Heart left ventricle (tissue), 16 donors: ENCODE results near the gene MED25. TPM values are rescaled to one million over a fixed set of nuclear protein-coding genes. Genes with fewer than 3 reads are reported as not detected.

Experiments
- ATAC-seq, 4 donors: fragments of 200-7000 bp; cut with Tn5 transposase; one replicate each; pipeline ENCODE4 v1.9.1; 2020 to 2022; ENCODE audit warnings: moderate library complexity in 4 of 4, mild to moderate bottlenecking in 3 of 4, moderate number of reproducible peaks in 1 of 4
- DNase-seq, 5 donors: peaks; one replicate each; pipeline ENCODE4 v3.0.0-alpha.2; 2020
- H3K27ac ChIP-seq, 12 donors: fragments of 200-600 bp; sonication (generic) in 4 of 12; one replicate each; pipeline versions ENCODE4 v1.5.0 to v1.8.0; 2016 to 2022; ENCODE audit warnings: mild to moderate bottlenecking in 2 of 12
- H3K27me3 ChIP-seq, 9 donors: fragments of 200-600 bp; sonication (generic) in 2 of 9; one replicate each; pipeline versions ENCODE4 v1.5.1 to v1.8.0; 2016 to 2022; ENCODE audit warnings: mild to moderate bottlenecking in 3 of 9
- H3K36me3 ChIP-seq, 9 donors: fragments of 200-600 bp; sonication (generic) in 2 of 9; one replicate each; pipeline versions ENCODE4 v1.5.0 to v1.8.0; 2018 to 2022; ENCODE audit warnings: mild to moderate bottlenecking in 2 of 9
- H3K4me1 ChIP-seq, 12 donors: fragments of 200-600 bp; sonication (generic) in 4 of 12; one replicate each; pipeline versions ENCODE4 v1.5.0 to v1.8.0; 2016 to 2022; ENCODE audit warnings: mild to moderate bottlenecking in 3 of 12
- H3K4me3 ChIP-seq, 12 donors: fragments of 200-600 bp; sonication (generic) in 4 of 12; one replicate each; pipeline versions ENCODE4 v1.5.0 to v1.8.0; 2017 to 2022; ENCODE audit warnings: mild to moderate bottlenecking in 9 of 12, moderate library complexity in 4 of 12
- H3K9me3 ChIP-seq, 12 donors: fragments of 200-600 bp; sonication (generic) in 4 of 12; one replicate each; pipeline versions ENCODE4 v1.5.0 to v1.8.0; 2016 to 2022; ENCODE audit warnings: mild to moderate bottlenecking in 1 of 12
- POLR2A ChIP-seq, 2 donors: fragments of 450-650 bp; IDR thresholded peaks; one replicate each; pipeline ENCODE4 v1.6.1; 2017; ENCODE audit warnings: antibody characterized with exemption in 2 of 2, mild to moderate bottlenecking in 2 of 2, moderate library complexity in 2 of 2
- WGBS, 4 donors: extraction: QIAGEN DNeasy Blood & Tissue Kit in 2 of 4; methylation state at CpG; one replicate each; pipeline versions ENCODE4 v1.1.5 to v1.1.7; 2013 to 2018; 5-methylcytosine and 5-hydroxymethylcytosine counted together
- intact Hi-C, 10 donors: fragments of 100-400 bp; cut with DNase I; formaldehyde crosslinking; loops; one replicate each; pipeline versions ENCODE4 v1.11.1 to v1.14.2; 2022
- polyA plus RNA-seq, 2 donors: library from polyadenylated mRNA; stranded (reverse); fragments of 200-250 nt; gene quantifications; one replicate each; pipeline ENCODE4 v1.2.3, GENCODE V29; 2013
- total RNA-seq, 9 donors: library from RNA; depleted of rRNA in 2 of 9; stranded (reverse); fragments of >200 nt in 2 of 9; fragmentation: NEBNext Ultra II Directional in 3 of 9; extraction: Animal tissue kit (Norgen Biotek cat#: 25700) in 3 of 9; gene quantifications; one replicate each; pipeline versions ENCODE4 v1.1.0 to v1.2.4, GENCODE V29; 2016 to 2023
- TF ChIP-seq, protein P1 (sequence below), 12 donors: fragments of 200-600 bp; sonication (generic) in 4 of 12; IDR thresholded peaks; one replicate each; pipeline versions ENCODE4 v1.5.0 to v1.8.0; 2018 to 2022; ENCODE audit warnings: antibody characterized with exemption in 12 of 12, mild to moderate bottlenecking in 5 of 12
- donor health status: ischemic (EF 13 %, LVEDD 7.1; RV severe dilation, severe dysfunction).
- donor health status: healthy with polysubstance abuse.
- donor health status: DM: no; HTN: yes; CAD: no.
- donor health status: DM: no; HTN: no; CAD: no.
- donor health status: ischemic (EF 25% LVEDD 6.9; RV normal size, moderate dysfunction).
- donor health status: ischemic (EF 25% LVEDD 5.7; RV mildly dilated, moderate dysfunction).
- donor health status: healthy.
- donor health status: DM: yes; HTN: yes; CAD: no.
- donor health status: ischemic (EF 35%, LVEDD 5.7; RV mildly dilated, moderate dysfunction).
- donor health status: nonischemic (EF 11% LVEDD 7.7; RV severe dilation, severe dysfunction).
- donor health status: DM: yes; HTN: yes; CAD: no.
- donor health status: PGD.
- donor health status: ischemic (EF 29% LVEDD 5.4; RV normal size, mild dysfunction).
- donor health status: nonischemic (EF 23%, LVEDD 6.1; RV moderate dilation, normal function).

MED25 gene
- total and polyA plus RNA-seq, 11 donors, result 44.1 to 119 (median 54.7) TPM

DNA sequence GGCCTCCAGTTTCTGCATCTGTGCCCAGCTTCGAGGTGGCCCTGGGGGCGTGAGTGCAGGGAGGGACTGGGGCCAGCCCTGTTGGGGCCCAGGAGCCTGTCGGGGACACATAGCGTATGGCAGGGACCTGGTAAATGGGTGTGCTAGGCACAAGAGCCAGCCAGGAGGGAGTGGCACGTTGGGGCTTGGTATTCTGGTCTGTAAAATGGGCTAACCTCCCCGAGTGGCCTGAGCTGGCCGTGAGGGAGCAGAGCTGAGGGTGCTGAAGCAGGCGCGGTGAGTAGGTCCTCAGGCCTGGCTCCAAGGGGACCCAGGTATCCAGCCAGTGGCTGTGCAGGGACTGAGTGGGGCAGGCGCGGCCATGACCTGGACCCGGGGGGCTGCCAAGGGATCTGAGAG is 37.2 kb downstream of the MED25 start:
- Histone ChIP-seq H3K27me3 (no peaks in the 10 kb centered on the region), H3K9me3 (no peaks in the 10 kb centered on the region), H3K4me3 (no peak overlapping the region), H3K27ac (peak overlapping the region in 1 of 12 donors; percentile 24), H3K4me1 (peaks cover 3 to 26% (median 20%) of the 10 kb centered on the region in 12 donors), H3K36me3 (peaks cover 0 to 60% (median 54%) of the 10 kb centered on the region in 9 donors)
- ATAC-seq (no peak), DNase-seq (no peak)
- 88 to 92% (median 90%) methylated on average over 12 of the region's 12 CpGs for WGBS, 4 donors
- TF ChIP-seq, protein P1, sequence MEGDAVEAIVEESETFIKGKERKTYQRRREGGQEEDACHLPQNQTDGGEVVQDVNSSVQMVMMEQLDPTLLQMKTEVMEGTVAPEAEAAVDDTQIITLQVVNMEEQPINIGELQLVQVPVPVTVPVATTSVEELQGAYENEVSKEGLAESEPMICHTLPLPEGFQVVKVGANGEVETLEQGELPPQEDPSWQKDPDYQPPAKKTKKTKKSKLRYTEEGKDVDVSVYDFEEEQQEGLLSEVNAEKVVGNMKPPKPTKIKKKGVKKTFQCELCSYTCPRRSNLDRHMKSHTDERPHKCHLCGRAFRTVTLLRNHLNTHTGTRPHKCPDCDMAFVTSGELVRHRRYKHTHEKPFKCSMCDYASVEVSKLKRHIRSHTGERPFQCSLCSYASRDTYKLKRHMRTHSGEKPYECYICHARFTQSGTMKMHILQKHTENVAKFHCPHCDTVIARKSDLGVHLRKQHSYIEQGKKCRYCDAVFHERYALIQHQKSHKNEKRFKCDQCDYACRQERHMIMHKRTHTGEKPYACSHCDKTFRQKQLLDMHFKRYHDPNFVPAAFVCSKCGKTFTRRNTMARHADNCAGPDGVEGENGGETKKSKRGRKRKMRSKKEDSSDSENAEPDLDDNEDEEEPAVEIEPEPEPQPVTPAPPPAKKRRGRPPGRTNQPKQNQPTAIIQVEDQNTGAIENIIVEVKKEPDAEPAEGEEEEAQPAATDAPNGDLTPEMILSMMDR (IDR thresholded peaks at IDR 0.05), result no peak
- TF ChIP-seq POLR2A (IDR thresholded peaks at IDR 0.05), result no peak
- intact Hi-C loops, result loop anchor here in 2 of 10 donors (5.0 kb wide), 1 partner anchor 33 kb away; no protein-coding TSS in a partner anchor

DNA sequence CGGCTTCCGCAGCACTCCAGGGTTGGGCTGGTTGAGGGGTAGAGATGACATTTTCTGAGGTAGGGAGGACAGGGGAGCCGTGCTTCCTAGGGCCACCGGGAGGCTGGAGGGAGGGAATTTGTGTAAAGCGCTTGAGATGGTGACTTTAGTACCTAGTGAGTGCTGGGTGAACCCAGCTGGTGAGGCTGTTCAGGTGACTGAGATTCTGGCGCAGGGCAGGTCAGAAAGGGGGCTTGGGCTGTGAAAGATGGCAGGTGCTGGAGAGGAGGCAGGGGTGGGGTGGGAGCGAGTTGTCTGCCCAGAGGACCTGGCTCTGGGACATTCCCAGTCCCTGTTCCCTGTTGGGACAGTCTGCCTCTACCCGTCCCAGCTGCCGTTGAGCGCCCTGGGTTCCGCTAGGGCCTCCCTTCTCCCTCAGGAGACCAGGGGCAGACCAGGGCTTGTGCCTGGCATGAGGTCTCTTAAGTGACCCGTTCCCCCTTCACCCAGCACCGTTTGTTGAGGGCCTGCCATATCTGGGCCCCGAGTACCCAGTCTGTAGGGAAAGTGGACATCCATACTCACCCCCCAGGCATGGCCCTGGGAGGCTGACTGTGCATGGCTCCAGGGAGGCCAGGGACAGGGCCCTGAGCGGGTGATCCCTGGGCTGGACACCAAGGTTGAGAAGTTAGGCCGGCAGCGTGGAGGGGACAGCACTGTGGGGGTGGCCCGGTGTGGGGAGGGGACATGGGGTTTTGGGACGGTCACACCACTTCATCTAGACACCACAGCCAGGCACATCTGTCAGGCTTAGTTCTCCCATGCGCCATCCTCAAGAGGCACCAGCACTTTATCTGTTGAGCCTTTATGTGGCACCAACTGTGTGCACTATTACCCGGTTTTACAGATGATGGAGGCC is 37.8 kb downstream of the MED25 start:
- 80 to 86% (median 83%) methylated on average over 17 to 21 of the region's 21 CpGs for WGBS, 4 donors
- no peak for DNase-seq
- no peak for ATAC-seq
- no peak overlapping the region for H3K4me3 ChIP-seq
- no peak for TF ChIP-seq POLR2A (IDR thresholded peaks at IDR 0.05)
- TF ChIP-seq, protein P1 (IDR thresholded peaks at IDR 0.05), result no peak
- H3K27me3 ChIP-seq, result no peaks in the 10 kb centered on the region
- no peaks in the 10 kb centered on the region for H3K9me3 ChIP-seq
- peaks cover 3 to 28% (median 21%) of the 10 kb centered on the region in 12 donors for H3K4me1 ChIP-seq
- H3K27ac ChIP-seq, result peak overlapping the region in 1 of 12 donors; percentile 24
- H3K36me3 ChIP-seq, result peaks cover 0 to 67% (median 61%) of the 10 kb centered on the region in 9 donors
- intact Hi-C loops, result loop anchor here in 2 of 10 donors (5.0 kb wide), 1 partner anchor 34 kb away; no protein-coding TSS in a partner anchor

DNA sequence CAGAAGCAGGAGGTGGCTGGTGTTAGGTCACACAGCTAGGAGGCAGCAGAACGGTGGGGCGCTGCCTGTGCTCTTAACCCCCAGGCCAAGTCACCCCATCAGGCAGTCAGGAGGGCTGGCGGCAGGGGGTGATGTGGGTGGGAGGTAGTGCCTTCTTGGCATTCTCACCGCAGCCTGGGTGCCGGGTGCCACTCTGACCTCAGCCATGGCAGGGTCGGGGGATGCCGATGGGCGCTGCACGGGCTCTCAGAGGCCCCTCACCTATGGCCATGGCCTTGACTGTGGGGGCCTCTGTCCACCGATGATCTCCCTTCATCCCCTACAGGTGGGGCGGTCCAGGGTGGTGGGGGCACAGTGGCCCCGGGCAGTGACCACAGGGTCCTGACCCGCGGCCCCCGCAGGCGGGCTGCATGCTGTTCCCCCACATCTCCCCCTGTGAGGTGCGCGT is 38.5 kb downstream of the MED25 start:
- Histone ChIP-seq H3K9me3 (no peaks in the 10 kb centered on the region), H3K4me1 (peaks cover 3 to 34% (median 21%) of the 10 kb centered on the region in 12 donors), H3K27ac (no peak overlapping the region), H3K27me3 (no peaks in the 10 kb centered on the region), H3K36me3 (peaks cover 0 to 73% (median 68%) of the 10 kb centered on the region in 9 donors), H3K4me3 (no peak overlapping the region)
- DNase-seq (no peak), ATAC-seq (peak in 1 of 4 donors; percentile 3)
- no peak for TF ChIP-seq POLR2A (IDR thresholded peaks at IDR 0.05)
- TF ChIP-seq, protein P1 (IDR thresholded peaks at IDR 0.05), result no peak
- intact Hi-C loops, result loop anchor here in 2 of 10 donors (5.0 kb wide), 1 partner anchor 34 kb away; no protein-coding TSS in a partner anchor
- 91 to 94% (median 92%) methylated on average over 6 to 18 of the region's 18 CpGs; no CpG with 5 or more reads in 1 of the 4 donors for WGBS, 4 donors
